Measurements from ENCODE around the gene ATP6V1E1. TPM values are rescaled to one million over a fixed set of nuclear protein-coding genes. Genes with fewer than 3 reads are reported as not detected.

ATP6V1E1 gene
- polyA plus RNA-seq, 1 of the 3 experiments (the other 2 are of a cell fraction) = 140 TPM

DNA sequence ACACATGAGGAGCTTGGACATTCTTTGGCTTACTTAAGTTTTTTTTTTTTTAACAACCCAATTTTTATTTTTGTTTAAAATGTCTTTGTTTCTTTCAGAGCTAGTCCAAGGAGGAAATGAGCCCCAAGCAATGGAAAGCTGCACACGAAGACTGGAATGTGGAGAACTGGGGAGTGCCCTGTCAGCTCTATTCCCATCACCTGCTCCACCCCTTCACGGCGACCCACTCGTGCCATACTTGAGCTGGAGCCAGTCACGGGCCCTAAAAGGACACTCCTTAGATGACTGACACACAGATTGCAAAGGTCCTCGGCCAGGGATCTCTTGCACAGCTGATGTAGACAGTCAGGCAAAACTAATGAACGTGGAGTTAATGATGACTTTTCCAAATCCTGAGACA, 75.8 kb downstream of the ATP6V1E1 start:
- Histone ChIP-seq H3K9me3 (no peaks in the 10 kb centered on the region), H3K4me3 (ENCODE audit: low read depth in 2 of 2, low read length in 1 of 2) (no peak overlapping the region), H3K9me2 (no peaks in the 10 kb centered on the region), H3K9ac (no peak overlapping the region), H3F3A (replicated peaks; ENCODE audit: insufficient read depth) (no peaks in the 10 kb centered on the region), H3K4me2 (no peak overlapping the region), H3K79me2 (ENCODE audit: insufficient read depth) (no peaks in the 10 kb centered on the region), H3K27ac (ENCODE audit: low read depth in 2 of 2, low read length in 1 of 2) (no peak overlapping the region), H3K4me1 (ENCODE audit: control insufficient read depth in 1 of 2, insufficient read depth in 2 of 2, low read depth in 1 of 2, low read length in 1 of 2) (no peaks in the 10 kb centered on the region), H2AFZ (ENCODE audit: low read depth) (no peak overlapping the region), H3K27me3 (ENCODE audit: insufficient read depth) (no peaks in the 10 kb centered on the region; the same call in 1 of the 2 replicates), H4K20me1 (ENCODE audit: insufficient read depth) (no peaks in the 10 kb centered on the region), H3K36me3 (replicated peaks in 1 of 2; ENCODE audit: control insufficient read depth in 1 of 2, insufficient read depth in 2 of 2, low read length in 1 of 2) (no peaks in the 10 kb centered on the region)
- no peak for DNase-seq
- 52% methylated on average over 7 of the region's 7 CpGs for WGBS (ENCODE audit: low lambda C conversion rate)
- CTCF ChIA-PET = no interaction called here
- TF ChIP-seq, protein P1, sequence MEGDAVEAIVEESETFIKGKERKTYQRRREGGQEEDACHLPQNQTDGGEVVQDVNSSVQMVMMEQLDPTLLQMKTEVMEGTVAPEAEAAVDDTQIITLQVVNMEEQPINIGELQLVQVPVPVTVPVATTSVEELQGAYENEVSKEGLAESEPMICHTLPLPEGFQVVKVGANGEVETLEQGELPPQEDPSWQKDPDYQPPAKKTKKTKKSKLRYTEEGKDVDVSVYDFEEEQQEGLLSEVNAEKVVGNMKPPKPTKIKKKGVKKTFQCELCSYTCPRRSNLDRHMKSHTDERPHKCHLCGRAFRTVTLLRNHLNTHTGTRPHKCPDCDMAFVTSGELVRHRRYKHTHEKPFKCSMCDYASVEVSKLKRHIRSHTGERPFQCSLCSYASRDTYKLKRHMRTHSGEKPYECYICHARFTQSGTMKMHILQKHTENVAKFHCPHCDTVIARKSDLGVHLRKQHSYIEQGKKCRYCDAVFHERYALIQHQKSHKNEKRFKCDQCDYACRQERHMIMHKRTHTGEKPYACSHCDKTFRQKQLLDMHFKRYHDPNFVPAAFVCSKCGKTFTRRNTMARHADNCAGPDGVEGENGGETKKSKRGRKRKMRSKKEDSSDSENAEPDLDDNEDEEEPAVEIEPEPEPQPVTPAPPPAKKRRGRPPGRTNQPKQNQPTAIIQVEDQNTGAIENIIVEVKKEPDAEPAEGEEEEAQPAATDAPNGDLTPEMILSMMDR (IDR thresholded peaks at IDR 0.05) = no peak
- TF ChIP-seq, protein P2, sequence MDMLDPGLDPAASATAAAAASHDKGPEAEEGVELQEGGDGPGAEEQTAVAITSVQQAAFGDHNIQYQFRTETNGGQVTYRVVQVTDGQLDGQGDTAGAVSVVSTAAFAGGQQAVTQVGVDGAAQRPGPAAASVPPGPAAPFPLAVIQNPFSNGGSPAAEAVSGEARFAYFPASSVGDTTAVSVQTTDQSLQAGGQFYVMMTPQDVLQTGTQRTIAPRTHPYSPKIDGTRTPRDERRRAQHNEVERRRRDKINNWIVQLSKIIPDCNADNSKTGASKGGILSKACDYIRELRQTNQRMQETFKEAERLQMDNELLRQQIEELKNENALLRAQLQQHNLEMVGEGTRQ (IDR thresholded peaks at IDR 0.05; ENCODE audit: borderline replicate concordance, low read depth, low read length) = no peak
- no peak for TF ChIP-seq ELF1 (IDR thresholded peaks at IDR 0.05)
- no peak for TF ChIP-seq POLR2AphosphoS5 (IDR thresholded peaks at IDR 0.05; ENCODE audit: low read depth, low read length)
- TF ChIP-seq EP300 (IDR thresholded peaks at IDR 0.05; ENCODE audit: borderline replicate concordance in 1 of 2, low read depth in 1 of 2, low read length in 1 of 2) = no peak
- no peak for TF ChIP-seq JUND (IDR thresholded peaks at IDR 0.05)
- no peak for TF ChIP-seq FOXM1 (IDR thresholded peaks at IDR 0.05; ENCODE audit: low read depth)
- no peak for TF ChIP-seq SIN3A (IDR thresholded peaks at IDR 0.05; ENCODE audit: borderline replicate concordance, low read depth, low read length)
- TF ChIP-seq, protein P3, sequence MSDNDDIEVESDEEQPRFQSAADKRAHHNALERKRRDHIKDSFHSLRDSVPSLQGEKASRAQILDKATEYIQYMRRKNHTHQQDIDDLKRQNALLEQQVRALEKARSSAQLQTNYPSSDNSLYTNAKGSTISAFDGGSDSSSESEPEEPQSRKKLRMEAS (IDR thresholded peaks at IDR 0.05; ENCODE audit: low read depth) = no peak
- TF ChIP-seq EZH2phosphoT487 (IDR thresholded peaks at IDR 0.05; ENCODE audit: borderline replicate concordance, low read depth) = no peak
- no peak for TF ChIP-seq MEF2A (IDR thresholded peaks at IDR 0.05; ENCODE audit: borderline replicate concordance, low read depth)
- no peak for TF ChIP-seq NRF1 (IDR thresholded peaks at IDR 0.05; ENCODE audit: low read depth, low read length)
- TF ChIP-seq YY1 (IDR thresholded peaks at IDR 0.05; ENCODE audit: low read depth) = no peak
- no peak for TF ChIP-seq RFX5 (IDR thresholded peaks at IDR 0.05; ENCODE audit: low read length)
- POLR2A ChIA-PET = interaction anchor here (0.6 kb wide), 1 partner anchor 17 kb away, joined by 3 read pairs; no protein-coding TSS in a partner anchor

DNA sequence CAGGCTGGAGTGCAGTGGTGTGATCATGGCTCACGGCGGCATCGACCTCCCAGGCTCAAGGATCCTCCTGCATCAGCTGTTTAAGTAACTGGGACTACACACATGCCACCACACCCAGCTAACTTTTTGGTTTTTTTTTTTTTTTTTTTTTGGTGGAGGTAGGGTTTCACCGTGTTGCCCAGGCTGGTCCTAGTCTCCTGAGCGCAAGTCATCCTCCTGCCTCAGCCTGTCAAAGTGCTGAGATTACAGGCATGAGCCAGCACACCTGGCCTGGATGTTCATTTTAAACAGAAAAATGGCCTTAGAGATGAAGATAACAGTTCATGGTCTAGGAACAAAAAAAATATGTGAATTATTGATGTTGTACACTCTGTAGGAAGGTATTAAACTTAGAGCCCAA, 78.9 kb downstream of the ATP6V1E1 start:
- no peak overlapping the region for H3K4me3 ChIP-seq (ENCODE audit: low read depth in 2 of 2, low read length in 1 of 2)
- H3K36me3 ChIP-seq (replicated peaks in 1 of 2; ENCODE audit: control insufficient read depth in 1 of 2, insufficient read depth in 2 of 2, low read length in 1 of 2) = no peaks in the 10 kb centered on the region
- 80% methylated on average over 5 of the region's 5 CpGs for WGBS (ENCODE audit: low lambda C conversion rate)
- no peaks in the 10 kb centered on the region for H3K9me2 ChIP-seq
- no peaks in the 10 kb centered on the region for H3K9me3 ChIP-seq
- ChIA-PET POLR2A (no interaction called here), CTCF (interaction anchor here (3.4 kb wide), 1 partner anchor 9 kb away, joined by 19 read pairs; no protein-coding TSS in a partner anchor)
- no peaks in the 10 kb centered on the region for H3K4me1 ChIP-seq (ENCODE audit: control insufficient read depth in 1 of 2, insufficient read depth in 2 of 2, low read depth in 1 of 2, low read length in 1 of 2)
- H3K27ac ChIP-seq (ENCODE audit: low read depth in 2 of 2, low read length in 1 of 2) = no peak overlapping the region
- H2AFZ ChIP-seq (ENCODE audit: low read depth) = no peak overlapping the region
- H3K9ac ChIP-seq = no peak overlapping the region
- TF ChIP-seq FOSL2 (IDR thresholded peaks at IDR 0.05; ENCODE audit: borderline replicate concordance, low read depth) = no peak
- no peaks in the 10 kb centered on the region for H3K79me2 ChIP-seq (ENCODE audit: insufficient read depth)
- no peaks in the 10 kb centered on the region for H3K27me3 ChIP-seq (ENCODE audit: insufficient read depth)
- H3F3A ChIP-seq (replicated peaks; ENCODE audit: insufficient read depth) = no peaks in the 10 kb centered on the region
- no peak for DNase-seq
- H3K4me2 ChIP-seq = no peak overlapping the region
- H4K20me1 ChIP-seq (ENCODE audit: insufficient read depth) = no peaks in the 10 kb centered on the region

Measured in SK-N-SH (cell line).